Kidney (tissue), 14 donors: ENCODE measurements around the gene CCDC188. TPM values are rescaled to one million over a fixed set of nuclear protein-coding genes. Genes with fewer than 3 reads are reported as not detected.

ENCODE experiments used
- DNase-seq, 5 donors: peaks; one replicate each; pipeline ENCODE4 v3.0.0-alpha.2; 2013 to 2020
- FAIRE-seq: peaks from 2 replicates; lab custom pipeline; 2012; peaks lifted over from hg19 to GRCh38; lab: Jason Lieb, UNC
- H3K27ac ChIP-seq, 2 donors: one replicate each; pipeline ENCODE4 v1.7.0; 2013; ENCODE audit warnings: low read depth in 2 of 2, low read length in 2 of 2, inconsistent platforms in 1 of 2
- H3K27me3 ChIP-seq: one replicate; pipeline ENCODE4 v1.7.1; 2013; ENCODE audit warnings: low read length, inconsistent platforms; ENCODE audit not compliant: control insufficient read depth, insufficient read depth
- H3K36me3 ChIP-seq, 3 donors: one replicate each; pipeline versions ENCODE4 v1.7.0 to v1.7.1; 2013; ENCODE audit warnings: low read length in 3 of 3, control low read depth in 1 of 3, inconsistent platforms in 1 of 3; ENCODE audit not compliant: insufficient read depth in 3 of 3, control insufficient read depth in 2 of 3
- H3K4me1 ChIP-seq, 3 donors: one replicate each; pipeline versions ENCODE4 v1.7.0 to v1.7.1; 2013; ENCODE audit warnings: low read length in 3 of 3, inconsistent platforms in 1 of 3, low read depth in 1 of 3; ENCODE audit not compliant: control insufficient read depth in 2 of 3, insufficient read depth in 2 of 3
- H3K4me3 ChIP-seq, 3 donors: one replicate each; pipeline versions ENCODE4 v1.7.0 to v1.8.1; 2013; ENCODE audit warnings: low read length in 3 of 3, control low read depth in 1 of 3, inconsistent platforms in 1 of 3
- H3K9ac ChIP-seq, 3 donors: one replicate each; pipeline versions ENCODE4 v1.7.0 to v1.7.1; 2013; ENCODE audit warnings: low read length in 3 of 3, control low read depth in 1 of 3, inconsistent platforms in 1 of 3
- H3K9me3 ChIP-seq, 3 donors: one replicate each; pipeline versions ENCODE4 v1.7.0 to v1.7.1; 2013; ENCODE audit warnings: low read length in 3 of 3, control low read depth in 1 of 3, inconsistent platforms in 1 of 3; ENCODE audit not compliant: control insufficient read depth in 2 of 3, insufficient read depth in 1 of 3
- CTCF ChIP-seq: IDR thresholded peaks from 3 replicates; pipeline ENCODE4 v1.5.1; 2012; ENCODE audit warnings: mild to moderate bottlenecking, moderate library complexity, borderline replicate concordance; ENCODE audit not compliant: insufficient read depth; ENCODE audit errors: extremely low read depth
- intact Hi-C: fragments of 100-400 bp; cut with DNase I; formaldehyde crosslinking; loops from one replicate; pipeline ENCODE4 v1.11.1; 2022
- polyA plus RNA-seq: library from polyadenylated mRNA; stranded (reverse); fragments of 350-450 nt; fragmentation: Illumina TruSeq; extraction: RNeasy Lipid Tissue Mini Kit (QIAGEN cat#74804); gene quantifications from one replicate; pipeline ENCODE4 v1.2.3, GENCODE V29; 2014; ENCODE audit warnings: low read depth, low replicate concordance; ENCODE audit not compliant: insufficient read depth
- total RNA-seq: library from RNA; stranded (reverse); fragmentation: NEBNext Ultra II Directional; extraction: Animal tissue kit (Norgen Biotek cat#: 25700); gene quantifications from one replicate; pipeline ENCODE4 v1.2.1, GENCODE V29; 2021
- donor health status: control.
- donor health status: control.
- donor health status: control.
- donor health status: control.
- donor health status: control.
- donor health status: DM: yes; HTN: yes; CAD: no.
- donor health status: Normal renal cell carcinoma (clear cell type).

Gene CCDC188
- total and polyA plus RNA-seq, 2 donors from 2014 or later = 0.54 to 2.8 TPM

GRCh38 chr22:20116951-20117632 lies 33.8 kb downstream of the CCDC188 start, which contains the start of gene TRMT2A:
TRMT2A (minus strand) TSS chr22:20117226; CDS start chr22:20116906, 320 bp downstream.
- Histone ChIP-seq H3K4me1 (peaks cover 0 to 18% (median 4%) of the 10 kb centered on the region in 3 donors), H3K36me3 (peaks cover 0 to 12% (median 9%) of the 10 kb centered on the region in 3 donors), H3K27me3 (no peaks in the 10 kb centered on the region), H3K27ac (peak within 1 kb of the TSS; percentile 70 to 80), H3K4me3 (peak within 1 kb of the TSS; percentile 79 to 84 (median 82)), H3K9me3 (no peaks in the 10 kb centered on the region), H3K9ac (peak within 1 kb of the TSS; percentile 62 to 78 (median 74))
- intact Hi-C loops = loop anchor here (10.0 kb wide), 1 partner anchor 92 kb away; the partner anchor contains the start of gene TANGO2
- FAIRE-seq (no peak), DNase-seq (peak; percentile 98 to 99 (median 99))
- TF ChIP-seq CTCF = no peak

- H3K4me3 ChIP-seq = peak overlapping the region; percentile 77 to 84 (median 82)
- peaks cover 0 to 18% (median 4%) of the 10 kb centered on the region in 3 donors for H3K4me1 ChIP-seq
- TF ChIP-seq CTCF = no peak
- H3K9ac ChIP-seq = peak overlapping the region; percentile 57 to 78 (median 61)
- no peak for FAIRE-seq
- H3K27ac ChIP-seq = peak overlapping the region; percentile 70 to 80
- intact Hi-C loops = loop anchor here (10.0 kb wide), 1 partner anchor 92 kb away; the partner anchor contains the start of gene TANGO2
- no peaks in the 10 kb centered on the region for H3K9me3 ChIP-seq
- peak in 1 of 5 donors; percentile 20 for DNase-seq
- peaks cover 0 to 12% (median 9%) of the 10 kb centered on the region in 3 donors for H3K36me3 ChIP-seq
- H3K27me3 ChIP-seq = no peaks in the 10 kb centered on the region
Observed at GRCh38 chr22:20116376-20116950, 34.4 kb downstream of the CCDC188 start.

GRCh38 chr22:20115691-20116375 lies 35.0 kb downstream of the CCDC188 start, which contains the start of gene RANBP1:
RANBP1 (plus strand) TSS chr22:20116104; CDS start chr22:20116185, 81 bp downstream.
- no peaks in the 10 kb centered on the region for H3K9me3 ChIP-seq
- peak within 1 kb of the TSS; percentile 70 to 80 for H3K27ac ChIP-seq
- FAIRE-seq (no peak), DNase-seq (peak in 1 of 5 donors; percentile 78)
- H3K9ac ChIP-seq = peak within 1 kb of the TSS; percentile 57 to 78 (median 61)
- no peak for TF ChIP-seq CTCF
- intact Hi-C loops = loop anchor here (10.0 kb wide), 1 partner anchor 91 kb away; the partner anchor contains the start of gene TANGO2
- no peaks in the 10 kb centered on the region for H3K27me3 ChIP-seq
- H3K4me3 ChIP-seq = peak within 1 kb of the TSS; percentile 77 to 84 (median 82)
- H3K36me3 ChIP-seq = peaks cover 0 to 16% (median 9%) of the 10 kb centered on the region in 3 donors
- peaks cover 0 to 18% (median 4%) of the 10 kb centered on the region in 3 donors for H3K4me1 ChIP-seq
